A549 treated with GW870086 at 1 μM for 4 hours (cell line): Measurements from ENCODE around the gene MAOA. TPM values are rescaled to one million over a fixed set of nuclear protein-coding genes. Genes with fewer than 3 reads are reported as not detected.

Experiments used
- total RNA-seq: library from RNA; stranded (reverse); fragments of 200-300 nt; extraction: Qiagen RNA extraction; gene quantifications from 5 replicates; pipeline ENCODE4 v1.2.3, GENCODE V29; 2022; ENCODE audit warnings: low read depth

MAOA gene
- total RNA-seq, result 0.39 to 0.61 TPM (median 0.44 TPM) in 5 replicates

DNA sequence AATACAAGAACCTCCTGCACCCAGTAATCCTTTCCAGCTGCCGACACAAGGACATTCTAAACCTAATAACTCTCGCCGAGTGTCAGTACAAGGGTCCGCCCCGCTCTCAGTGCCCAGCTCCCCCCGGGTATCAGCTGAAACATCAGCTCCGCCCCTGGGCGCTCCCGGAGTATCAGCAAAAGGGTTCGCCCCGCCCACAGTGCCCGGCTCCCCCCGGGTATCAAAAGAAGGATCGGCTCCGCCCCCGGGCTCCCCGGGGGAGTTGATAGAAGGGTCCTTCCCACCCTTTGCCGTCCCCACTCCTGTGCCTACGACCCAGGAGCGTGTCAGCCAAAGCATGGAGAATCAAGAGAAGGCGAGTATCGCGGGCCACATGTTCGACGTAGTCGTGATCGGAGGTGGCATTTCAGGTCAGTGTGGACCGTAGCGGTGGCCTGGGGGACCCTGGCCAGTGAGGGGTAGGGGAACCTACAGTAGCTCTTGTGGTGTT lies at the start of gene MAOA:
Gene MAOA, plus strand, starts transcription at position 295 of the 490 bp plus-strand sequence. Its CDS starts 43 bp downstream, at position 338.

Other genes starting within 250 kb of the MAOA start
- 0.10 to 0.25 TPM (median 0.19 TPM) in 5 replicates for gene MAOB, start 226.2 kb downstream of the MAOA start, total RNA-seq